GM12872 (cell line): ENCODE data around the gene ZNF786.

Experiments
- TF ChIP-seq, protein P1 (sequence below): IDR thresholded peaks from 3 replicates; pipeline ENCODE4 v1.5.1; 2011; ENCODE audit warnings: low read depth, mild to moderate bottlenecking, low read length, moderate library complexity; ENCODE audit not compliant: insufficient read depth

The ZNF786 gene

DNA sequence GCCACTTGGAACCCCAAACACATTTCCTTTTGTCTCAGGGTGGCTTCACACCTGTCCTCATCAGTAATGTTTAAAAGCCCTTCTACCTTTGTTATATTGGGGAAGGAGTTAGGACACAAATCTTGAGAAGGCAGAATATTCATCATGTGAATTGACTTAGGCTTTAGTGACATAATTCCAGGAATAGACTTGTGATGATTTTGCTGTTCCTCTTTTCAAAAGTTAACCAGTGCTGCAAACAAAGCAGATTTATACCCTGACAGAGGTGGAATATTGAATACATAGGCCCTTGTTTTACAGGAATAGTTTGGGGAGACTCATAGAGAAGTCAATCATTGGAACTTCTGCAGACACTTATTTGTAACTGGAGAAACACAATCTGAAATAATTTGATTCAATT lies 27.0 kb downstream of the ZNF786 start:
- TF ChIP-seq, protein P1, sequence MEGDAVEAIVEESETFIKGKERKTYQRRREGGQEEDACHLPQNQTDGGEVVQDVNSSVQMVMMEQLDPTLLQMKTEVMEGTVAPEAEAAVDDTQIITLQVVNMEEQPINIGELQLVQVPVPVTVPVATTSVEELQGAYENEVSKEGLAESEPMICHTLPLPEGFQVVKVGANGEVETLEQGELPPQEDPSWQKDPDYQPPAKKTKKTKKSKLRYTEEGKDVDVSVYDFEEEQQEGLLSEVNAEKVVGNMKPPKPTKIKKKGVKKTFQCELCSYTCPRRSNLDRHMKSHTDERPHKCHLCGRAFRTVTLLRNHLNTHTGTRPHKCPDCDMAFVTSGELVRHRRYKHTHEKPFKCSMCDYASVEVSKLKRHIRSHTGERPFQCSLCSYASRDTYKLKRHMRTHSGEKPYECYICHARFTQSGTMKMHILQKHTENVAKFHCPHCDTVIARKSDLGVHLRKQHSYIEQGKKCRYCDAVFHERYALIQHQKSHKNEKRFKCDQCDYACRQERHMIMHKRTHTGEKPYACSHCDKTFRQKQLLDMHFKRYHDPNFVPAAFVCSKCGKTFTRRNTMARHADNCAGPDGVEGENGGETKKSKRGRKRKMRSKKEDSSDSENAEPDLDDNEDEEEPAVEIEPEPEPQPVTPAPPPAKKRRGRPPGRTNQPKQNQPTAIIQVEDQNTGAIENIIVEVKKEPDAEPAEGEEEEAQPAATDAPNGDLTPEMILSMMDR = no peak

DNA sequence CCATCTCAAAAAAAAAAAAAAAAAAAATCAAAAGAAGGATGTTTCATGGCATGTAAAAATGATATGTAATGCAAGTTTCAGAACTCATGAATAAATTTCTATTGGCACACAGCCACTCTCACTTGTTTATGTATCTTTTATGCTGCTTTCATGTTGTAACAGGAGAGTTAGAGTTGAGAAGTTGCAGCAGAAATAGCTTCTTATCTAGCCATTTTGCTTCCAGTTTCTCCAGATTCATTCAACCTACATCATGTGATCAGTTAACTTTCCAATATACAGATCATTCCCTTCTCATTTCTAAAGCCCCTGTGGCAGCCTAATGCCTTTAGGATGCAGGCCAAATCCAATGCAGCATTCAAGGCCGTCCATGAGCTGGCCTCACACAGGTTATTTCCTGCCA lies 30.4 kb downstream of the ZNF786 start:
- TF ChIP-seq, protein P1 = no peak

DNA sequence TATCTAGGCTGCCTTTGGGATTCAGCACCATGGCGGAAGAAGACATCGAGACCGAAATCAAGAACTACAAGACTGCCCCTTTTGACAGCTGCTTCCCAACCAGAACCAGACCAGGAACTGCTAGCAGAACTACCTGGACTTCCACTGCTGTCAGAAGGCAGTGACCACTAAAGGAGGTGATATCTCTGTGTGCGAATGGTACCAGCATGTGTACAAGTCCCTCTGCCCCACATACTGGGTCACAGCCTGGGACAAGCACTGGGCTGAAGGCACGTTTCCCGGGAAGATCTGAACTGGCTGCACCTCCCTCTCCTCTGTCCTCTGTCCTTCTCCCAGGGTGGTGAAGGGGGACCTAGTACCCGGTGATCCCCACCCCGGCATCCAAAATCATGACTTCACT lies 36.6 kb downstream of the ZNF786 start:
- TF ChIP-seq, protein P1 = no peak

DNA sequence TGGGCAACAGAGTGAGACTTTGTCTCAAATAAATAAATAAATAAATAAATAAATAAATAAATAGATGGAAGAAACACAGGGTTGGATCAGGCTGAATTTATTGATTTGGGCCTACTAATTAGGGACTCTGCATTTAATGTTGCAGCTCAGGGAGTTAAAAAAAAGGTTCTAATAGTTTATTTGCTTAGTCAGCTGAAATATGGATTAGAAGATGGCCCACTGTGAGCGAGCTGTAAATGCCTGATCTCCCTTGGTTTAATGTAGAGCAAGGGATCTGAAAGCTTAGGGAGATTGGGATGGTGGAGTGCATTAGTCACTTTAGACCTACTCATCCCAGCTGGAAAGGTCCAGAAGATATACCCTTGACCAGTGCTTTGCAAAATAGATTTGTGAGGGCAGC lies 37.1 kb downstream of the ZNF786 start:
- TF ChIP-seq, protein P1 = no peak

DNA sequence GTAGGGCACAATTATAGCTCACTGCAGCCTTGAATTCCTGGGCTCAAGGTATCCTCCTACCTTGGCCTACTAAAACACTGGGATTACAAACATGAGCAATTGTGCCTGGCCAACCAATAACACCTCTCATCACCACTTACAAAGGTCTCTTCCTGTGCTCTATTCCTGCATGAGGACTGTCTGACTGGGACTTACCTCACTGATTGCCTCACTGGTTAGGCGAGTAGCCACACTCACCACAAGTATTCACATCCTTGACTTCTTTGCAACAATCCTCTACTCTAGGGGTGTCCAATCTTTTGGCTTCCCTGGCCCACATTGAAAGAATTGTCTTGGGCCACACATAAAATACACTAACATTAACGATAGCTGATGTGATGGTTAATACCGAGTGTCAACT lies 39.6 kb downstream of the ZNF786 start:
- TF ChIP-seq, protein P1 = no peak

DNA sequence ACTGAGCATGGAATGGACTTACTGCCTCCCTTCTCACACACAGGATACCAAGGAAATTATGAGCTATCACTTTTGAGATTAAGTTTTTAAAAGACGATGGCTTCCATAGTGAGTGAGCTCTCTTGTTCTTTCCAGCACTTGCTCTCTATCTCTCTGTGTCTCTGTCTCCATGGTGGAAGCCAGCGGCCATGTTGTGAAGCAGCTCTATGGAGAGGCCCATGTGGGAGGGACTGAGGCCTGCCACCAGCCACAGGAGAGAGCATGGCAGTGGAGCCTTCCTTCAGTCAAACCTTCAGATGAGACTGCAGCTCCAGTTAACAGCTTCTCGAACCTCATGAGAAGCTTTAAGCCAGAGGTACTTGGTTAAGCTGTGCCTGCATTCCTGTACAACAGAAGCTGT lies 41.7 kb downstream of the ZNF786 start:
- TF ChIP-seq, protein P1 = no peak

DNA sequence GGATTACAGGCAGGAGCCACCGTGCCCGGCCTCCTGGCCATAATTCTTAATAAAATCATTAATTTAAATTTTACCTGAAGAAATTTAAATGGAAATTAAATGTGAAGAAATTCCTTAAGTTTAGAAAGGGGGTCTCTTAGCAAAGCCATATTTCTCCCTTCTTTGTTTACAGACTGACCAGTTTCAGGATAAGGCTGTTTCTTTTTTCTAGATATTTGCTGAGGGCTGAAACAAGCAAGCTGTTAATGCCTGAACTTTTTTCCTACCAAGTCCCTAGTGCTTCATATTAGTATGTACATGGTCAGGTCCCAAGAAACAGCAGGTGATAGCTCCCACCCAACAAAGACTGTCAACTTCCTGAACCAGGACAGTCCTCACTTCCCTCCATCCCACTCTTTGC lies 44.1 kb downstream of the ZNF786 start:
- TF ChIP-seq, protein P1 = no peak

DNA sequence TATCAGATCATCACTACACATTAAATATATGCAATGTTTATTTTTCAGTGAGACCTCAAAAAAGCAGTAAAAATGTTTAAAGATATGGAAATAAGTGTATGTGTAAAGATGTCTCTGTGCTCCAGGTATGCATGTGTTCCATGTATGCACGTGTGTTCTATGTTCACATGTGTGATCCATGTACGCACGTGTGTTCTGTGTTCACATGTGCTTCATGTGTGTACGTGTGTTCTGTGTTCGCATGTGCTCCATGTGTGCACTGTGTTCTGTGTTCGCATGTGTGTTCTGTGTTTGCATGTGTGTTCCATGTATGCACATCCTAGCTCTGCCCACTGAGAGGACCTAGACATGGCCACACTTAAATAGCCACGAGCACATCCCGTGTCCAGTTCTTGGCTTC lies 46.6 kb downstream of the ZNF786 start:
- TF ChIP-seq, protein P1 = no peak
